SK-N-SH treated with all-trans-retinoic acid at 6 μM for 48 hours (cell line): ENCODE results near the gene FAM200B.

Experiments used
- ATAC-seq: fragments of 200-7000 bp; cut with Tn5 transposase; 3 replicates; pipeline ENCODE4 v1.9.1; 2020; ENCODE audit warnings: mild to moderate bottlenecking, moderate library complexity
- ARNTL ChIP-seq: fragments of 450-650 bp; formaldehyde crosslinking; IDR thresholded peaks from 2 replicates; pipeline ENCODE4 v1.5.0; 2020; ENCODE audit warnings: low read depth, mild to moderate bottlenecking, moderate library complexity, borderline replicate concordance
- BACH2 ChIP-seq: fragments of 250-450 bp; sonication (Bioruptor Pico); IDR thresholded peaks from 2 replicates; pipeline ENCODE4 v1.9.0; 2021; ENCODE audit warnings: mild to moderate bottlenecking, borderline replicate concordance
- CREB5 ChIP-seq: fragments of 250-450 bp; sonication (Bioruptor Pico); IDR thresholded peaks from 2 replicates; pipeline ENCODE4 v1.5.1; 2020; ENCODE audit warnings: low read depth, mild to moderate bottlenecking, moderate library complexity
- CSDC2 ChIP-seq: fragments of 250-450 bp; sonication (Bioruptor Pico); IDR thresholded peaks from 2 replicates; pipeline ENCODE4 v1.5.0; 2020; ENCODE audit warnings: mild to moderate bottlenecking, moderate library complexity
- ESRRG ChIP-seq: fragments of 250-450 bp; sonication (Bioruptor Pico); IDR thresholded peaks from 2 replicates; pipeline ENCODE4 v1.6.1; 2021; ENCODE audit warnings: mild to moderate bottlenecking
- GLIS3 ChIP-seq: fragments of 250-450 bp; sonication (Bioruptor Pico); IDR thresholded peaks from 2 replicates; pipeline ENCODE4 v1.5.0; 2020; ENCODE audit warnings: mild to moderate bottlenecking, moderate library complexity
- ISL1 ChIP-seq: fragments of 250-450 bp; sonication (Bioruptor Pico); IDR thresholded peaks from 2 replicates; pipeline ENCODE4 v2.1.2; 2022; ENCODE audit warnings: mild to moderate bottlenecking, moderate library complexity
- OSR1 ChIP-seq: fragments of 250-450 bp; sonication (Bioruptor Pico); IDR thresholded peaks from 2 replicates; pipeline ENCODE4 v1.8.0; 2022; ENCODE audit warnings: moderate library complexity, mild to moderate bottlenecking, inconsistent platforms
- PATZ1 ChIP-seq: fragments of 250-450 bp; sonication (Bioruptor Pico); IDR thresholded peaks from 2 replicates; pipeline ENCODE4 v1.8.0; 2020; ENCODE audit warnings: mild to moderate bottlenecking, moderate library complexity, borderline replicate concordance
- POU6F1 ChIP-seq: fragments of 250-450 bp; sonication (Bioruptor Pico); IDR thresholded peaks from 2 replicates; pipeline ENCODE4 v1.8.0; 2021; ENCODE audit warnings: low read depth, mild to moderate bottlenecking, moderate library complexity, borderline replicate concordance
- PPARA ChIP-seq: fragments of 250-450 bp; sonication (Bioruptor Pico); IDR thresholded peaks from 2 replicates; pipeline ENCODE4 v1.5.0; 2020; ENCODE audit warnings: mild to moderate bottlenecking, borderline replicate concordance
- RARB ChIP-seq: fragments of 250-450 bp; sonication (Bioruptor Pico); IDR thresholded peaks from 2 replicates; pipeline ENCODE4 v1.8.0; 2021; ENCODE audit warnings: mild to moderate bottlenecking, moderate library complexity
- SNAI2 ChIP-seq: fragments of 250-450 bp; sonication (Bioruptor Pico); IDR thresholded peaks from 2 replicates; pipeline ENCODE4 v1.5.0; 2020; ENCODE audit warnings: mild to moderate bottlenecking, moderate library complexity
- TCF4 ChIP-seq: fragments of 250-450 bp; sonication (Bioruptor Pico); IDR thresholded peaks from 2 replicates; pipeline ENCODE4 v1.8.0; 2021; ENCODE audit warnings: mild to moderate bottlenecking, moderate library complexity, borderline replicate concordance
- TOX ChIP-seq: fragments of 250-450 bp; sonication (Bioruptor Pico); IDR thresholded peaks from 2 replicates; pipeline ENCODE4 v1.8.0; 2021; ENCODE audit warnings: mild to moderate bottlenecking, moderate library complexity, borderline replicate concordance
- ZC3H10 ChIP-seq: fragments of 250-450 bp; sonication (Bioruptor Pico); IDR thresholded peaks from 2 replicates; pipeline ENCODE4 v1.5.1; 2021; ENCODE audit warnings: mild to moderate bottlenecking, moderate library complexity
- ZFP3 ChIP-seq: fragments of 250-450 bp; sonication (Bioruptor Pico); IDR thresholded peaks from 2 replicates; pipeline ENCODE4 v1.5.0; 2020; ENCODE audit warnings: mild to moderate bottlenecking, moderate library complexity
- ZFP30 ChIP-seq: fragments of 450-650 bp; formaldehyde crosslinking; IDR thresholded peaks from 2 replicates; pipeline ENCODE4 v1.5.0; 2022; ENCODE audit warnings: mild to moderate bottlenecking, moderate library complexity
- ZNF565 ChIP-seq: fragments of 450-650 bp; formaldehyde crosslinking; conservative IDR thresholded peaks from 2 replicates; pipeline ENCODE4 v1.5.0; 2020; ENCODE audit warnings: low read depth, mild to moderate bottlenecking, moderate library complexity
- ZNF70 ChIP-seq: fragments of 450-650 bp; formaldehyde crosslinking; IDR thresholded peaks from 2 replicates; pipeline ENCODE4 v1.5.0; 2020; ENCODE audit warnings: mild to moderate bottlenecking, moderate library complexity
- ZNF8 ChIP-seq: fragments of 450-650 bp; formaldehyde crosslinking; IDR thresholded peaks from 2 replicates; pipeline ENCODE4 v1.5.0; 2020; ENCODE audit warnings: mild to moderate bottlenecking, moderate library complexity
- TF ChIP-seq, protein P1 (sequence below): fragments of 250-450 bp; sonication (Bioruptor Pico); IDR thresholded peaks from 2 replicates; pipeline ENCODE4 v1.5.1; 2021; ENCODE audit warnings: mild to moderate bottlenecking, moderate library complexity
- TF ChIP-seq, protein P2 (sequence below): fragments of 250-450 bp; sonication (Bioruptor Pico); IDR thresholded peaks from 2 replicates; pipeline ENCODE4 v1.5.0; 2020; ENCODE audit warnings: mild to moderate bottlenecking, moderate library complexity

The FAM200B gene

GRCh38 chr4:15683143-15683495 lies 1.5 kb downstream of the FAM200B start:
- TF ChIP-seq ZNF565 (CRISPR knock-in tag) (no peak), OSR1 (no peak), ISL1 (CRISPR knock-in tag) (no peak), ZFP30 (CRISPR knock-in tag) (no peak), POU6F1 (no peak), CSDC2 (no peak), SNAI2 (CRISPR knock-in tag) (no peak)
- no peak for ATAC-seq

GRCh38 chr4:15684498-15684897 lies 2.9 kb downstream of the FAM200B start:
- no peak for TF ChIP-seq ZNF70 (CRISPR knock-in tag)
- TF ChIP-seq ZC3H10, result no peak
- no peak for TF ChIP-seq ZNF8 (CRISPR knock-in tag)
- TF ChIP-seq ARNTL (CRISPR knock-in tag), result no peak
- TF ChIP-seq ESRRG (CRISPR knock-in tag), result no peak
- ATAC-seq, result no peak

GRCh38 chr4:15688051-15688450 lies 6.4 kb downstream of the FAM200B start:
- ATAC-seq, result no peak
- TF ChIP-seq ISL1 (CRISPR knock-in tag) (no peak), ESRRG (CRISPR knock-in tag) (no peak), RARB (no peak), TCF4 (CRISPR knock-in tag) (no peak), GLIS3 (CRISPR knock-in tag) (no peak), PATZ1 (CRISPR knock-in tag) (no peak), ZC3H10 (no peak), ZNF8 (CRISPR knock-in tag) (no peak), BACH2 (CRISPR knock-in tag) (no peak), ZNF70 (CRISPR knock-in tag) (no peak), OSR1 (no peak), TOX (CRISPR knock-in tag) (no peak)
- TF ChIP-seq, protein P1, sequence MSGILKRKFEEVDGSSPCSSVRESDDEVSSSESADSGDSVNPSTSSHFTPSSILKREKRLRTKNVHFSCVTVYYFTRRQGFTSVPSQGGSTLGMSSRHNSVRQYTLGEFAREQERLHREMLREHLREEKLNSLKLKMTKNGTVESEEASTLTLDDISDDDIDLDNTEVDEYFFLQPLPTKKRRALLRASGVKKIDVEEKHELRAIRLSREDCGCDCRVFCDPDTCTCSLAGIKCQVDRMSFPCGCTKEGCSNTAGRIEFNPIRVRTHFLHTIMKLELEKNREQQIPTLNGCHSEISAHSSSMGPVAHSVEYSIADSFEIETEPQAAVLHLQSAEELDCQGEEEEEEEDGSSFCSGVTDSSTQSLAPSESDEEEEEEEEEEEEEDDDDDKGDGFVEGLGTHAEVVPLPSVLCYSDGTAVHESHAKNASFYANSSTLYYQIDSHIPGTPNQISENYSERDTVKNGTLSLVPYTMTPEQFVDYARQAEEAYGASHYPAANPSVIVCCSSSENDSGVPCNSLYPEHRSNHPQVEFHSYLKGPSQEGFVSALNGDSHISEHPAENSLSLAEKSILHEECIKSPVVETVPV (CRISPR knock-in tag), result no peak

- no peak for ATAC-seq
These were observed 7.9 kb downstream of the FAM200B start for GRCh38 chr4:15689540-15689939.

More at GRCh38 chr4:15689540-15689939, 7.9 kb downstream of the FAM200B start:
- TF ChIP-seq CSDC2 (no peak), PPARA (no peak), ARNTL (CRISPR knock-in tag) (no peak), ZNF565 (CRISPR knock-in tag) (no peak), PATZ1 (CRISPR knock-in tag) (no peak), GLIS3 (CRISPR knock-in tag) (no peak), ZC3H10 (no peak), CREB5 (CRISPR knock-in tag) (no peak), TCF4 (CRISPR knock-in tag) (no peak), ZFP3 (CRISPR knock-in tag) (no peak)
- TF ChIP-seq, protein P2, sequence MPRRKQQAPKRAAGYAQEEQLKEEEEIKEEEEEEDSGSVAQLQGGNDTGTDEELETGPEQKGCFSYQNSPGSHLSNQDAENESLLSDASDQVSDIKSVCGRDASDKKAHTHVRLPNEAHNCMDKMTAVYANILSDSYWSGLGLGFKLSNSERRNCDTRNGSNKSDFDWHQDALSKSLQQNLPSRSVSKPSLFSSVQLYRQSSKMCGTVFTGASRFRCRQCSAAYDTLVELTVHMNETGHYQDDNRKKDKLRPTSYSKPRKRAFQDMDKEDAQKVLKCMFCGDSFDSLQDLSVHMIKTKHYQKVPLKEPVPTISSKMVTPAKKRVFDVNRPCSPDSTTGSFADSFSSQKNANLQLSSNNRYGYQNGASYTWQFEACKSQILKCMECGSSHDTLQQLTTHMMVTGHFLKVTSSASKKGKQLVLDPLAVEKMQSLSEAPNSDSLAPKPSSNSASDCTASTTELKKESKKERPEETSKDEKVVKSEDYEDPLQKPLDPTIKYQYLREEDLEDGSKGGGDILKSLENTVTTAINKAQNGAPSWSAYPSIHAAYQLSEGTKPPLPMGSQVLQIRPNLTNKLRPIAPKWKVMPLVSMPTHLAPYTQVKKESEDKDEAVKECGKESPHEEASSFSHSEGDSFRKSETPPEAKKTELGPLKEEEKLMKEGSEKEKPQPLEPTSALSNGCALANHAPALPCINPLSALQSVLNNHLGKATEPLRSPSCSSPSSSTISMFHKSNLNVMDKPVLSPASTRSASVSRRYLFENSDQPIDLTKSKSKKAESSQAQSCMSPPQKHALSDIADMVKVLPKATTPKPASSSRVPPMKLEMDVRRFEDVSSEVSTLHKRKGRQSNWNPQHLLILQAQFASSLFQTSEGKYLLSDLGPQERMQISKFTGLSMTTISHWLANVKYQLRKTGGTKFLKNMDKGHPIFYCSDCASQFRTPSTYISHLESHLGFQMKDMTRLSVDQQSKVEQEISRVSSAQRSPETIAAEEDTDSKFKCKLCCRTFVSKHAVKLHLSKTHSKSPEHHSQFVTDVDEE, result no peak
- TF ChIP-seq, protein P1 (CRISPR knock-in tag), result no peak
